ENCODE data around the gene APBA2. TPM values are rescaled to one million over a fixed set of nuclear protein-coding genes. Genes with fewer than 3 reads are reported as not detected.

The APBA2 gene
- polyA plus RNA-seq, 4 donors, result 7.4 to 15.3 (median 11.3) TPM

GRCh38 chr15:29107971-29108645 is 222.3 kb downstream of the APBA2 start:
- DNase-seq (ENCODE audit: low read depth in 4 of 4, low spot score in 3 of 4), result no peak

- no peak for DNase-seq (ENCODE audit: low read depth in 4 of 4, low spot score in 3 of 4)
These were observed 224.0 kb downstream of the APBA2 start for GRCh38 chr15:29109762-29110161.

- no peak for DNase-seq (ENCODE audit: low read depth in 4 of 4, low spot score in 3 of 4)
These were observed 224.4 kb downstream of the APBA2 start for GRCh38 chr15:29110176-29110575.

- no peak for DNase-seq (ENCODE audit: low read depth in 4 of 4, low spot score in 3 of 4)
These were observed 225.0 kb downstream of the APBA2 start for GRCh38 chr15:29110733-29111132.

GRCh38 chr15:29111705-29112281 is 226.0 kb downstream of the APBA2 start:
- no peak for DNase-seq (ENCODE audit: low read depth in 4 of 4, low spot score in 3 of 4)

GRCh38 chr15:29113336-29114220 is 227.8 kb downstream of the APBA2 start:
- no peak for DNase-seq (ENCODE audit: low read depth in 4 of 4, low spot score in 3 of 4)

GRCh38 chr15:29114221-29115092 is 228.7 kb downstream of the APBA2 start:
- peak in 1 of 4 donors; percentile 29 for DNase-seq (ENCODE audit: low read depth in 4 of 4, low spot score in 3 of 4)

- DNase-seq (ENCODE audit: low read depth in 4 of 4, low spot score in 3 of 4), result peak in 2 of 4 donors; percentile 21 to 28
These were observed 229.6 kb downstream of the APBA2 start for GRCh38 chr15:29115093-29115991.

GRCh38 chr15:29116970-29117700 is 231.4 kb downstream of the APBA2 start:
- DNase-seq (ENCODE audit: low read depth in 4 of 4, low spot score in 3 of 4), result no peak

- no peak for DNase-seq (ENCODE audit: low read depth in 4 of 4, low spot score in 3 of 4)
These were observed 232.0 kb downstream of the APBA2 start for GRCh38 chr15:29117778-29118177.

GRCh38 chr15:29119847-29120246 is 234.1 kb downstream of the APBA2 start:
- no peak for DNase-seq (ENCODE audit: low read depth in 4 of 4, low spot score in 3 of 4)

GRCh38 chr15:29120593-29121368 is 235.0 kb downstream of the APBA2 start:
- no peak for DNase-seq (ENCODE audit: low read depth in 4 of 4, low spot score in 3 of 4)

GRCh38 chr15:29121369-29121656 is 235.5 kb downstream of the APBA2 start:
- no peak for DNase-seq (ENCODE audit: low read depth in 4 of 4, low spot score in 3 of 4)

GRCh38 chr15:29121907-29122306 is 236.1 kb downstream of the APBA2 start:
- no peak for DNase-seq (ENCODE audit: low read depth in 4 of 4, low spot score in 3 of 4)

- no peak for DNase-seq (ENCODE audit: low read depth in 4 of 4, low spot score in 3 of 4)
These were observed 236.7 kb downstream of the APBA2 start for GRCh38 chr15:29122506-29122905.

- no peak for DNase-seq (ENCODE audit: low read depth in 4 of 4, low spot score in 3 of 4)
These were observed 237.4 kb downstream of the APBA2 start for GRCh38 chr15:29123171-29123570.

GRCh38 chr15:29123991-29124390 is 238.2 kb downstream of the APBA2 start:
- no peak for DNase-seq (ENCODE audit: low read depth in 4 of 4, low spot score in 3 of 4)

All from left renal pelvis (tissue), 4 donors.